ENCODE results near the gene IFITM1.

The IFITM1 gene

DNA sequence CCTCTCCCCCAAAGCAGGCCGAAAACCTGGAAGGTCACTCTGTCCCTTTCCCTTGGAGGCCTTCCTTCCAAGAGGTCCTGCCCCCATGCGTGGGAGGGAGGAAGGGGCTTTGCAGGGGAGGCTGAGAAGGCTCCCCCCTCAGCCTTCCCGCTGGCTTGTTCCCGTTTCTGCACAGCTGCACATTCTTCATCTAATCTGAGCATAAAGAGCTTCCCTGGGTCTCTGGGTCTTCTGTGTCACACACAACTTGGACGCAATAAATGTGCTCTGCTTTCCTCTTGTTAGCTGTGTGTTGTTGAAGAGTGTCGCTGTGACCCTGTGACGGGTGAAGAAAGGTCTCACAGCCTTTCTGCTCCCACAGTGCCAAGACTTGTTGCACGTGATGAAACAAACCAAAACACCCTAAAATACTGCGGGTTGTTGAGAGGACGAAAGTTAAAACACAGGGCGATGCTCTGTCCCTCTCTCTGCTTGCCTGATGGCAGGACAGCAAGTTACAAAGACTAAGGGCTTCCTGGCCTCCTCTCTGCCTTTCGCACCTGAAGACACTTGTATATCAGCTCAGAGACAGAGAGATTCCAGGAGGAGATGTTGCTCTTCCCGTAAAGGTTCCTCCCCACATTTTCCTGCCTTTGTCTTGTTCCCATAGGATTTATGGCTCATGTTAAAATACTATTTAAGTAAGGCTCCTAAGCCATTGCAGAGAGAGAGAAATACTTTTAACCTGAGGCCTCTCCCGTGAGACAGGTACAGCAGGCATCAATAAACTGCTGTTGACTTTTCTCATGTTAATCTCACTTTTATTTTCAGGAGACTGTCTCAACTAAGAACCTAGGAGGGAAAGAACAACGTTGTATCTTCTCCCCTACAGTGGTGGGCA is 22.2 kb downstream of the IFITM1 start:
- H3K27ac ChIP-seq (ENCODE audit: low read length): peak overlapping the region; percentile 59
- no peaks in the 10 kb centered on the region for H3K79me2 ChIP-seq (ENCODE audit: insufficient read depth, low read length)
- H3K4me1 ChIP-seq (ENCODE audit: insufficient read depth, low read length): peaks cover 59% of the 10 kb centered on the region
- ATAC-seq (ENCODE audit: insufficient read depth, low read depth) (no peak), DNase-seq (no peak)
- no peaks in the 10 kb centered on the region for H3K36me3 ChIP-seq (ENCODE audit: insufficient read depth, low read length)
- H2AFZ ChIP-seq (ENCODE audit: low read depth, low read length): no peak overlapping the region
- H4K20me1 ChIP-seq (ENCODE audit: insufficient read depth, low read length): no peaks in the 10 kb centered on the region
- no peak overlapping the region for H3K4me3 ChIP-seq (ENCODE audit: low read depth in 1 of 2, low read length in 2 of 2)
- no peak for TF ChIP-seq EZH2 (IDR thresholded peaks at IDR 0.05; ENCODE audit: borderline replicate concordance, low read depth, low read length, severe bottlenecking)
- TF ChIP-seq, protein P1, sequence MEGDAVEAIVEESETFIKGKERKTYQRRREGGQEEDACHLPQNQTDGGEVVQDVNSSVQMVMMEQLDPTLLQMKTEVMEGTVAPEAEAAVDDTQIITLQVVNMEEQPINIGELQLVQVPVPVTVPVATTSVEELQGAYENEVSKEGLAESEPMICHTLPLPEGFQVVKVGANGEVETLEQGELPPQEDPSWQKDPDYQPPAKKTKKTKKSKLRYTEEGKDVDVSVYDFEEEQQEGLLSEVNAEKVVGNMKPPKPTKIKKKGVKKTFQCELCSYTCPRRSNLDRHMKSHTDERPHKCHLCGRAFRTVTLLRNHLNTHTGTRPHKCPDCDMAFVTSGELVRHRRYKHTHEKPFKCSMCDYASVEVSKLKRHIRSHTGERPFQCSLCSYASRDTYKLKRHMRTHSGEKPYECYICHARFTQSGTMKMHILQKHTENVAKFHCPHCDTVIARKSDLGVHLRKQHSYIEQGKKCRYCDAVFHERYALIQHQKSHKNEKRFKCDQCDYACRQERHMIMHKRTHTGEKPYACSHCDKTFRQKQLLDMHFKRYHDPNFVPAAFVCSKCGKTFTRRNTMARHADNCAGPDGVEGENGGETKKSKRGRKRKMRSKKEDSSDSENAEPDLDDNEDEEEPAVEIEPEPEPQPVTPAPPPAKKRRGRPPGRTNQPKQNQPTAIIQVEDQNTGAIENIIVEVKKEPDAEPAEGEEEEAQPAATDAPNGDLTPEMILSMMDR (IDR thresholded peaks at IDR 0.05; ENCODE audit: borderline replicate concordance, extremely low read depth, low read length, poor library complexity, severe bottlenecking): no peak
- no peak overlapping the region for H3K4me2 ChIP-seq (ENCODE audit: insufficient read depth, low read length)
- H3K9me3 ChIP-seq (ENCODE audit: insufficient read depth, low read length, severe bottlenecking): no peaks in the 10 kb centered on the region
- H3K9ac ChIP-seq (ENCODE audit: low read depth, low read length): no peak overlapping the region
- H3K27me3 ChIP-seq (ENCODE audit: insufficient read depth, low read length, poor library complexity): no peaks in the 10 kb centered on the region

DNA sequence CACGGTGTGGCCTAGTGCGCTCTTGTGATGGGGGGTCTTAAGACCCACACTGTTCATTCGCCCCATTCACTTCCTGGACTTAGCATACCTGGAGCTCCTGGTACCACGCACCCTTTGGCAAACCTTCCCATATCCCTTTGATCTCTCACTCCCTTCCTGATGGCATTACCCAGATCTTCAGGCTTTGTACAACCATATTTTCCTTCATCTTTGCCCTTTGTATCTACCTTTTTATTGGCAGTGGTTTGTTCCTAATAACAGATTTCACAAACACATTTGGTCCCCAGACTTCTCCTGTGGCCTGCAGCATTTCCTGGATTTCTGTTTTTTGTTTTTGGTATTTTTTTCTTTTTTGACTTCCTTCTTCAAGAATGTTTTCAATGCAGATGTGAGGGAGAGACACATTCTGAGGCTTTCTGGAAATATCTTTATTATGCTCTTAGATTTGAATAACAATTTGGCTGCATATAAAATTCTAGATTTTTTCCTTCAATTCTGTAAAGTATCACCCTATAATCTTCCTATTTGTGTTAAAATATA is 22.9 kb downstream of the IFITM1 start:
- Histone ChIP-seq H3K4me1 (ENCODE audit: insufficient read depth, low read length) (peaks cover 52% of the 10 kb centered on the region), H3K4me3 (ENCODE audit: low read depth in 1 of 2, low read length in 2 of 2) (no peak overlapping the region), H3K79me2 (ENCODE audit: insufficient read depth, low read length) (no peaks in the 10 kb centered on the region), H3K27me3 (ENCODE audit: insufficient read depth, low read length, poor library complexity) (no peaks in the 10 kb centered on the region), H3K27ac (ENCODE audit: low read length) (peak overlapping the region; percentile 59), H3K9ac (ENCODE audit: low read depth, low read length) (no peak overlapping the region), H2AFZ (ENCODE audit: low read depth, low read length) (no peak overlapping the region), H3K9me3 (ENCODE audit: insufficient read depth, low read length, severe bottlenecking) (no peaks in the 10 kb centered on the region), H3K4me2 (ENCODE audit: insufficient read depth, low read length) (no peak overlapping the region), H4K20me1 (ENCODE audit: insufficient read depth, low read length) (no peaks in the 10 kb centered on the region), H3K36me3 (ENCODE audit: insufficient read depth, low read length) (no peaks in the 10 kb centered on the region)
- ATAC-seq (ENCODE audit: insufficient read depth, low read depth): no peak
- no peak for DNase-seq
- TF ChIP-seq, protein P1 (IDR thresholded peaks at IDR 0.05; ENCODE audit: borderline replicate concordance, extremely low read depth, low read length, poor library complexity, severe bottlenecking): no peak
- TF ChIP-seq EZH2 (IDR thresholded peaks at IDR 0.05; ENCODE audit: borderline replicate concordance, low read depth, low read length, severe bottlenecking): no peak

DNA sequence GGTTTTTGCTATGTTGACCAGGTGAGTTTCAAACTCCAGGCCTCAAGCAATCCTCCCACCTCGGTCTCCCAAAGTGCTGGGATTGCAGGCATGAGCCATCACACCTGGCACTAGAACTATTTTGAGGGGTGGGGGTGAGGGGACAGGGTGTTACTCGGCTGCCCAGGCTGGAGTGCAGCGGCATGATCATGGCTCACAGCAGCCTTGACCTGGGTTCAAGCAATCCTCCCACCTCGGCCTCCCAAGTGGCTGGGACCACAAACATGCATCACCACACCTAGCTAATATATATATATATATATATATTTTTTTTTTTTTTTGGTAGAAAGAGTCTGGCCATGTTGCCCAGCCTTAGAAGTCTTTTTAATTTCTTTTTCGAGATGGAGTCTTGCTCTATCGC is 23.9 kb downstream of the IFITM1 start:
- Histone ChIP-seq H3K27me3 (ENCODE audit: insufficient read depth, low read length, poor library complexity) (no peaks in the 10 kb centered on the region), H3K36me3 (ENCODE audit: insufficient read depth, low read length) (no peaks in the 10 kb centered on the region), H3K4me1 (ENCODE audit: insufficient read depth, low read length) (peaks cover 42% of the 10 kb centered on the region), H3K4me2 (ENCODE audit: insufficient read depth, low read length) (no peak overlapping the region), H3K4me3 (ENCODE audit: low read depth in 1 of 2, low read length in 2 of 2) (no peak overlapping the region), H4K20me1 (ENCODE audit: insufficient read depth, low read length) (no peaks in the 10 kb centered on the region), H3K79me2 (ENCODE audit: insufficient read depth, low read length) (no peaks in the 10 kb centered on the region), H3K9me3 (ENCODE audit: insufficient read depth, low read length, severe bottlenecking) (no peaks in the 10 kb centered on the region), H2AFZ (ENCODE audit: low read depth, low read length) (no peak overlapping the region), H3K9ac (ENCODE audit: low read depth, low read length) (no peak overlapping the region), H3K27ac (ENCODE audit: low read length) (peak overlapping the region; percentile 49; the same call in 1 of the 2 replicates)
- ATAC-seq (ENCODE audit: insufficient read depth, low read depth): no peak
- DNase-seq: no peak
- TF ChIP-seq, protein P1 (IDR thresholded peaks at IDR 0.05; ENCODE audit: borderline replicate concordance, extremely low read depth, low read length, poor library complexity, severe bottlenecking): no peak
- no peak for TF ChIP-seq EZH2 (IDR thresholded peaks at IDR 0.05; ENCODE audit: borderline replicate concordance, low read depth, low read length, severe bottlenecking)

Data from DND-41 (cell line).